ENCODE measurements around the gene SAMD10.

- TF ChIP-seq SIN3A (IDR thresholded peaks at IDR 0.05; ENCODE audit: borderline replicate concordance, insufficient read depth, low read depth, low read length), result peak; percentile 63; the same call in 1 of the 2 replicates
- TF ChIP-seq CTCF (IDR thresholded peaks at IDR 0.05), result peak; percentile 96
Observed at GRCh38 chr20:63980806-63981728, 1.6 kb upstream of the SAMD10 start, which contains the start of gene PRPF6.
